Sigmoid colon (tissue), 4 donors: ENCODE results near the gene CAPN8.

Experiments used
- POLR2AphosphoS5 ChIP-seq, 4 donors: sonication (generic); formaldehyde crosslinking; IDR thresholded peaks; one replicate each; pipeline ENCODE4 v1.6.1; 2017; ENCODE audit warnings: antibody characterized with exemption in 4 of 4
- TF ChIP-seq, protein P1 (sequence below), 4 experiments: fragments of 450-650 bp in 3 of 4; fragments of 200-600 bp in 1 of 4; IDR thresholded peaks; one replicate each; pipeline ENCODE4 v1.5.1; 2016 to 2019; ENCODE audit warnings: antibody characterized with exemption in 4 of 4, mild to moderate bottlenecking in 3 of 4, moderate library complexity in 2 of 4

DNA sequence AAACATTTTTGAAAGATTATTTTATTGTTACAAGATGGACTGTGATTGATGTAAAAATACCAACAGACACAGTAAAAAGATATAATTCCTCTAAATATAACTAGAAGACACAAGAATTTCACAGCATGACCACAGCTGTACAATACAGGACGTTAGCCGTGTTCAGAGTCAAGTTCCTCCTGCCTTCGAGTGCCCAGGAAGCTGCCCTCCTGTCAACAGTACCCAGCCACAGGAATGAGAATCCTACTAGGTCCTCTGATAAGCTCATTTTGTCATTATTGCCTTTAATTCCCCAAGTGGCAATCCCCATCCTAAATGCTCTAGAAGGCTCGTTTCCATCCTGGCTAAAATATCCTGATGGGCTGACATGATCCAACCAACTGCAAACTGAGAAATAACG is 30.4 kb upstream of the CAPN8 start:
- TF ChIP-seq, protein P1, sequence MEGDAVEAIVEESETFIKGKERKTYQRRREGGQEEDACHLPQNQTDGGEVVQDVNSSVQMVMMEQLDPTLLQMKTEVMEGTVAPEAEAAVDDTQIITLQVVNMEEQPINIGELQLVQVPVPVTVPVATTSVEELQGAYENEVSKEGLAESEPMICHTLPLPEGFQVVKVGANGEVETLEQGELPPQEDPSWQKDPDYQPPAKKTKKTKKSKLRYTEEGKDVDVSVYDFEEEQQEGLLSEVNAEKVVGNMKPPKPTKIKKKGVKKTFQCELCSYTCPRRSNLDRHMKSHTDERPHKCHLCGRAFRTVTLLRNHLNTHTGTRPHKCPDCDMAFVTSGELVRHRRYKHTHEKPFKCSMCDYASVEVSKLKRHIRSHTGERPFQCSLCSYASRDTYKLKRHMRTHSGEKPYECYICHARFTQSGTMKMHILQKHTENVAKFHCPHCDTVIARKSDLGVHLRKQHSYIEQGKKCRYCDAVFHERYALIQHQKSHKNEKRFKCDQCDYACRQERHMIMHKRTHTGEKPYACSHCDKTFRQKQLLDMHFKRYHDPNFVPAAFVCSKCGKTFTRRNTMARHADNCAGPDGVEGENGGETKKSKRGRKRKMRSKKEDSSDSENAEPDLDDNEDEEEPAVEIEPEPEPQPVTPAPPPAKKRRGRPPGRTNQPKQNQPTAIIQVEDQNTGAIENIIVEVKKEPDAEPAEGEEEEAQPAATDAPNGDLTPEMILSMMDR (IDR thresholded peaks at IDR 0.05) = no peak
- no peak for TF ChIP-seq POLR2AphosphoS5 (IDR thresholded peaks at IDR 0.05)
